GM21367 (cell line): ENCODE data around the gene TMEM158.

Experiments used
- ATAC-seq: cut with Tn5 transposase; IDR thresholded peaks from one replicate; pipeline ENCODE4 v1.9.1; 2021; ENCODE audit not compliant: unreplicated experiment

The TMEM158 gene

GRCh38 chr3:45234250-45234649 lies 8.2 kb upstream of the TMEM158 start:
- no peak for ATAC-seq

GRCh38 chr3:45232521-45232920 lies 6.4 kb upstream of the TMEM158 start:
- no peak for ATAC-seq

- no peak for ATAC-seq
Observed at GRCh38 chr3:45227946-45228345, 1.9 kb upstream of the TMEM158 start.

- ATAC-seq = no peak
Observed at GRCh38 chr3:45227071-45227820, 1.2 kb upstream of the TMEM158 start.

GRCh38 chr3:45225465-45226205 lies 452 bp downstream of the TMEM158 start:
- peak; percentile 13 for ATAC-seq

GRCh38 chr3:45224824-45225464 lies 1.1 kb downstream of the TMEM158 start:
- peak; percentile 28 for ATAC-seq

- no peak for ATAC-seq
Observed at GRCh38 chr3:45223889-45224727, 2.0 kb downstream of the TMEM158 start.

GRCh38 chr3:45219694-45220093 lies 6.4 kb downstream of the TMEM158 start:
- ATAC-seq = no peak

GRCh38 chr3:45218578-45219390 lies 7.3 kb downstream of the TMEM158 start:
- no peak for ATAC-seq

- ATAC-seq = no peak
Observed at GRCh38 chr3:45216021-45216609, 10.0 kb downstream of the TMEM158 start.

GRCh38 chr3:45215466-45215865 lies 10.6 kb downstream of the TMEM158 start:
- ATAC-seq = no peak

- ATAC-seq = no peak
Observed at GRCh38 chr3:45214061-45214680, 11.9 kb downstream of the TMEM158 start.

GRCh38 chr3:45212095-45212468 lies 14.0 kb downstream of the TMEM158 start:
- ATAC-seq = no peak

GRCh38 chr3:45211466-45212094 lies 14.5 kb downstream of the TMEM158 start:
- ATAC-seq = no peak

- no peak for ATAC-seq
Observed at GRCh38 chr3:45210308-45211041, 15.6 kb downstream of the TMEM158 start.

- no peak for ATAC-seq
Observed at GRCh38 chr3:45209526-45209925, 16.6 kb downstream of the TMEM158 start.

GRCh38 chr3:45208586-45208985 lies 17.5 kb downstream of the TMEM158 start:
- ATAC-seq = no peak

- ATAC-seq = no peak
Observed at GRCh38 chr3:45207446-45207845, 18.6 kb downstream of the TMEM158 start.
